GM20431 (cell line): ENCODE data around the gene TSHZ1.

Source experiments
- in situ Hi-C: fragments of 300-500 bp; cut with MseI, MboI; formaldehyde crosslinking; loops from one replicate; pipeline ENCODE4 v1.15.0; 2020; ENCODE audit warnings: low sequenced_read_pairs; ENCODE audit not compliant: unreplicated experiment

The TSHZ1 gene

GRCh38 chr18:75219745-75220375 is 9.3 kb downstream of the TSHZ1 start:
- in situ Hi-C loops = no loop called here

- in situ Hi-C loops = no loop called here
These were observed 10.2 kb downstream of the TSHZ1 start for GRCh38 chr18:75220551-75221355.

- in situ Hi-C loops = no loop called here
These were observed 10.8 kb downstream of the TSHZ1 start for GRCh38 chr18:75221397-75221796.

GRCh38 chr18:75221897-75222296 is 11.3 kb downstream of the TSHZ1 start:
- in situ Hi-C loops = no loop called here

GRCh38 chr18:75222407-75222806 is 11.8 kb downstream of the TSHZ1 start:
- in situ Hi-C loops = no loop called here

GRCh38 chr18:75223687-75224347 is 13.2 kb downstream of the TSHZ1 start:
- in situ Hi-C loops = no loop called here

GRCh38 chr18:75226286-75226955 is 15.8 kb downstream of the TSHZ1 start:
- in situ Hi-C loops = no loop called here

- in situ Hi-C loops = no loop called here
These were observed 16.3 kb downstream of the TSHZ1 start for GRCh38 chr18:75226956-75227316.

- in situ Hi-C loops = no loop called here
These were observed 17.1 kb downstream of the TSHZ1 start for GRCh38 chr18:75227535-75228296.

- in situ Hi-C loops = no loop called here
These were observed 18.4 kb downstream of the TSHZ1 start for GRCh38 chr18:75228967-75229366.

GRCh38 chr18:75229437-75229836 is 18.8 kb downstream of the TSHZ1 start:
- in situ Hi-C loops = no loop called here

- in situ Hi-C loops = no loop called here
These were observed 19.8 kb downstream of the TSHZ1 start for GRCh38 chr18:75230163-75231052.

GRCh38 chr18:75231053-75231406 is 20.4 kb downstream of the TSHZ1 start:
- in situ Hi-C loops = no loop called here

- in situ Hi-C loops = no loop called here
These were observed 24.3 kb downstream of the TSHZ1 start for GRCh38 chr18:75234901-75235300.

- in situ Hi-C loops = no loop called here
These were observed 25.3 kb downstream of the TSHZ1 start for GRCh38 chr18:75235896-75236295.

- in situ Hi-C loops = no loop called here
These were observed 27.5 kb downstream of the TSHZ1 start for GRCh38 chr18:75238100-75238499.

GRCh38 chr18:75238786-75239185 is 28.2 kb downstream of the TSHZ1 start:
- in situ Hi-C loops = no loop called here

GRCh38 chr18:75240433-75240832 is 29.8 kb downstream of the TSHZ1 start:
- in situ Hi-C loops = no loop called here

- in situ Hi-C loops = no loop called here
These were observed 31.1 kb downstream of the TSHZ1 start for GRCh38 chr18:75241705-75242104.
